ENCODE data around the gene RPRD2.

GRCh38 chr1:150405660-150406059, 41.7 kb downstream of the RPRD2 start:
- TF ChIP-seq CTCF (IDR thresholded peaks at IDR 0.05; ENCODE audit: insufficient read depth, low read length), result no peak
- no peak for TF ChIP-seq SPI1 (IDR thresholded peaks at IDR 0.05; ENCODE audit: borderline replicate concordance, low read depth)
- no peak for TF ChIP-seq GABPA (IDR thresholded peaks at IDR 0.05; ENCODE audit: low read depth)
